GM23248 (cell line): ENCODE results near the gene SLC25A26. TPM values are rescaled to one million over a fixed set of nuclear protein-coding genes. Genes with fewer than 3 reads are reported as not detected.

Source experiments
- DNase-seq: peaks from one replicate; pipeline ENCODE4 v3.0.0-alpha.2; 2015
- H2AFZ ChIP-seq: fragments of 200-600 bp; sonication (generic); 2 replicates; pipeline ENCODE4 v1.6.1; 2016; ENCODE audit warnings: antibody characterized with exemption
- H3F3A ChIP-seq: fragments of 200-600 bp; sonication (generic); 2 replicates; pipeline ENCODE4 v1.6.1; 2016; ENCODE audit warnings: mild to moderate bottlenecking, antibody characterized with exemption, mixed run types; ENCODE audit not compliant: insufficient read depth
- H3K27ac ChIP-seq: fragments of 200-600 bp; sonication (generic); 2 replicates; pipeline ENCODE4 v1.5.1; 2016; ENCODE audit warnings: mild to moderate bottlenecking
- H3K27me3 ChIP-seq: fragments of 200-600 bp; sonication (generic); replicated peaks from 2 replicates; pipeline ENCODE4 v1.6.1; 2016; ENCODE audit warnings: mild to moderate bottlenecking; ENCODE audit not compliant: insufficient read depth
- H3K36me3 ChIP-seq: fragments of 200-600 bp; sonication (generic); 2 replicates; pipeline ENCODE4 v1.6.1; 2016; ENCODE audit warnings: low read depth, mild to moderate bottlenecking
- H3K4me1 ChIP-seq: fragments of 200-600 bp; sonication (generic); 2 replicates; pipeline ENCODE4 v1.6.1; 2016; ENCODE audit warnings: mild to moderate bottlenecking; ENCODE audit not compliant: insufficient read depth
- H3K4me2 ChIP-seq: fragments of 200-600 bp; sonication (generic); one replicate; pipeline ENCODE4 v1.6.1; 2016; ENCODE audit warnings: mild to moderate bottlenecking; ENCODE audit not compliant: unreplicated experiment
- H3K4me3 ChIP-seq: fragments of 200-600 bp; sonication (generic); 2 replicates; pipeline ENCODE4 v1.5.1; 2016; ENCODE audit warnings: mild to moderate bottlenecking
- H3K79me2 ChIP-seq: fragments of 200-600 bp; sonication (generic); 2 replicates; pipeline ENCODE4 v1.6.1; 2016; ENCODE audit warnings: mild to moderate bottlenecking; ENCODE audit not compliant: insufficient read depth
- H3K9ac ChIP-seq: fragments of 200-600 bp; sonication (generic); 2 replicates; pipeline ENCODE4 v1.6.1; 2016; ENCODE audit warnings: mild to moderate bottlenecking
- H3K9me2 ChIP-seq: fragments of 200-600 bp; sonication (generic); 2 replicates; pipeline ENCODE4 v1.6.1; 2016; ENCODE audit warnings: mixed run types, mild to moderate bottlenecking, moderate library complexity; ENCODE audit not compliant: insufficient read depth
- H3K9me3 ChIP-seq: fragments of 200-600 bp; sonication (generic); one replicate; pipeline ENCODE4 v1.6.1; 2017; ENCODE audit warnings: low read depth
- H4K20me1 ChIP-seq: fragments of 200-600 bp; sonication (generic); 2 replicates; pipeline ENCODE4 v1.6.0; 2016; ENCODE audit not compliant: insufficient read depth
- EZH2 ChIP-seq: fragments of 200-600 bp; sonication (generic); IDR thresholded peaks from 2 replicates; pipeline ENCODE4 v1.6.1; 2018; ENCODE audit warnings: antibody characterized with exemption, mild to moderate bottlenecking; ENCODE audit not compliant: insufficient read depth, poor library complexity, severe bottlenecking
- EZH2phosphoT487 ChIP-seq: fragments of 200-600 bp; sonication (generic); IDR thresholded peaks from 2 replicates; pipeline ENCODE4 v1.6.1; 2018; ENCODE audit warnings: antibody characterized with exemption, moderate library complexity, mild to moderate bottlenecking, low read depth; ENCODE audit not compliant: insufficient read depth
- WGBS, 2 experiments: methylation state at CpG; one replicate each; pipeline ENCODE4 v1.1.6; 2015 to 2017; ENCODE audit warnings: low lambda C conversion rate in 2 of 2, low coverage in 1 of 2; ENCODE audit errors: missing lambda C conversion rate in 2 of 2; 5-methylcytosine and 5-hydroxymethylcytosine counted together
- in situ Hi-C: fragments of 300-500 bp; cut with MboI; formaldehyde crosslinking; loops from 2 replicates; pipeline ENCODE4 v1.15.0; 2020
- polyA plus RNA-seq: library from polyadenylated mRNA; unstranded; fragments of >200 nt; fragmentation: Nextera tagmentation; extraction: Ambion mirVana; gene quantifications from 2 replicates; pipeline ENCODE4 v1.2.1, GENCODE V29; 2016
- total RNA-seq: library from RNA; depleted of rRNA; stranded (reverse); fragments of >200 nt; shearing (Covaris generic); gene quantifications from 2 replicates; pipeline ENCODE4 v1.2.3, GENCODE V29; 2014

The SLC25A26 gene
- total and polyA plus RNA-seq, 2 experiments from 2014 or later = 25.2 to 26.9 TPM

- no peaks in the 10 kb centered on the region for H3K9me3 ChIP-seq
- no peaks in the 10 kb centered on the region for H3K27me3 ChIP-seq
- no peak overlapping the region for H3K9ac ChIP-seq
- no peaks in the 10 kb centered on the region for H3F3A ChIP-seq
- no peaks in the 10 kb centered on the region for H3K79me2 ChIP-seq
- H4K20me1 ChIP-seq = no peaks in the 10 kb centered on the region; the same call in 1 of the 2 replicates
- H3K27ac ChIP-seq = no peak overlapping the region
- TF ChIP-seq EZH2phosphoT487 = no peak
- TF ChIP-seq EZH2 = no peak
- H3K4me3 ChIP-seq = no peak overlapping the region
- H3K4me2 ChIP-seq = no peak overlapping the region
- H3K4me1 ChIP-seq = peaks cover 4% of the 10 kb centered on the region; the same call in 1 of the 2 replicates
- no peak overlapping the region for H2AFZ ChIP-seq
- peak; percentile 35 for DNase-seq
- no peaks in the 10 kb centered on the region for H3K36me3 ChIP-seq
- WGBS, 2 experiments = 45 to 49% methylated on average over 6 of the region's 6 CpGs
- no peaks in the 10 kb centered on the region for H3K9me2 ChIP-seq
- in situ Hi-C loops = no loop called here
Observed at GRCh38 chr3:66253790-66254620, 33.2 kb downstream of the SLC25A26 start.

- Histone ChIP-seq H3K9me2 (no peaks in the 10 kb centered on the region), H3K9me3 (no peaks in the 10 kb centered on the region), H3K4me2 (no peak overlapping the region), H3K79me2 (no peaks in the 10 kb centered on the region), H3K4me3 (no peak overlapping the region), H3K27me3 (no peaks in the 10 kb centered on the region), H4K20me1 (no peaks in the 10 kb centered on the region), H3K36me3 (no peaks in the 10 kb centered on the region), H2AFZ (no peak overlapping the region), H3K9ac (no peak overlapping the region), H3K4me1 (peaks cover 12% of the 10 kb centered on the region; the same call in 1 of the 2 replicates), H3K27ac (no peak overlapping the region), H3F3A (no peaks in the 10 kb centered on the region)
- TF ChIP-seq EZH2 (no peak), EZH2phosphoT487 (no peak)
- WGBS, 2 experiments = 97 to 98% methylated on average over 3 of the region's 3 CpGs
- in situ Hi-C loops = no loop called here
- DNase-seq = no peak
Observed at GRCh38 chr3:66255865-66256264, 35.1 kb downstream of the SLC25A26 start.

GRCh38 chr3:66256806-66257205 lies 36.0 kb downstream of the SLC25A26 start:
- H4K20me1 ChIP-seq = no peaks in the 10 kb centered on the region
- H3K79me2 ChIP-seq = no peaks in the 10 kb centered on the region
- no peak overlapping the region for H3K9ac ChIP-seq
- 81 to 82% methylated on average over 2 of the region's 2 CpGs for whole genome bisulfite sequencing, 2 experiments
- no peak overlapping the region for H2AFZ ChIP-seq
- peak; percentile 17 for DNase-seq
- H3K4me1 ChIP-seq = peaks cover 20% of the 10 kb centered on the region
- no peaks in the 10 kb centered on the region for H3F3A ChIP-seq
- H3K9me3 ChIP-seq = no peaks in the 10 kb centered on the region
- no peaks in the 10 kb centered on the region for H3K9me2 ChIP-seq
- no peak overlapping the region for H3K4me2 ChIP-seq
- no peak for TF ChIP-seq EZH2phosphoT487
- no peak for TF ChIP-seq EZH2
- H3K27ac ChIP-seq = no peak overlapping the region
- H3K4me3 ChIP-seq = no peak overlapping the region
- H3K36me3 ChIP-seq = no peaks in the 10 kb centered on the region
- no peaks in the 10 kb centered on the region for H3K27me3 ChIP-seq
- in situ Hi-C loops = no loop called here

- 92 to 94% methylated on average over 9 of the region's 9 CpGs for WGBS, 2 experiments
- in situ Hi-C loops = no loop called here
Observed at GRCh38 chr3:66259566-66260255, 38.9 kb downstream of the SLC25A26 start.

More at GRCh38 chr3:66259566-66260255, 38.9 kb downstream of the SLC25A26 start:
- H3K9ac ChIP-seq = no peak overlapping the region
- H3K79me2 ChIP-seq = no peaks in the 10 kb centered on the region
- no peak overlapping the region for H3K4me2 ChIP-seq
- TF ChIP-seq EZH2phosphoT487 (no peak), EZH2 (no peak)
- H2AFZ ChIP-seq = no peak overlapping the region
- H3F3A ChIP-seq = no peaks in the 10 kb centered on the region
- H3K36me3 ChIP-seq = no peaks in the 10 kb centered on the region
- H3K9me3 ChIP-seq = no peaks in the 10 kb centered on the region
- DNase-seq = peak; percentile 18
- H3K27me3 ChIP-seq = no peaks in the 10 kb centered on the region
- peaks cover 20% of the 10 kb centered on the region for H3K4me1 ChIP-seq
- no peaks in the 10 kb centered on the region for H3K9me2 ChIP-seq
- H3K4me3 ChIP-seq = no peak overlapping the region
- no peaks in the 10 kb centered on the region for H4K20me1 ChIP-seq
- H3K27ac ChIP-seq = no peak overlapping the region
